ENCODE data around the gene C10orf90. TPM values are rescaled to one million over a fixed set of nuclear protein-coding genes. Genes with fewer than 3 reads are reported as not detected.
A peak's percentile ranks its signal among the peaks of the same experiment; 100 is the strongest.

C10orf90 gene
- total and polyA plus RNA-seq, 2 donors (not counting 3 experiments of a cell fraction or from before 2014, with no cell fraction given): not detected

DNA sequence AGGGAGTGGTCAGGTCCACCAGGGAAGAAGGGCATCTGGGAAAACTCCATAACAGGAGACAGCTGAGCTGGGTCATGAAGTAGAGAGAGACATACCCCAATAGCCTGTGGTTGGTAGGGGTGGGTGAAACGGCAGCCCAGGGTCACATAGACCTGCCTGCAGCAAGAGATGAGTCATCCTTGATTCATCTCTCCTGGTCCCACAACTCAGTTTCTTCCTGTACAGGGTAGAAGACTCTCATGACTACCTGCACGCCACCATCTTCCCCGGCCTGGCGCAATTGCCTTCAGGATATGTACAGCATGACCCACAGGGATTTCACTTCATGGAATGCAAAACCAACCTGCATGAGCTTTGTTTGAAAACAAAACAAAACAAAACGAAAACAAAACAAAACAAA is 237.1 kb downstream of the C10orf90 start:
- H3K79me2 ChIP-seq (ENCODE audit: control insufficient read depth, insufficient read depth, low read length): no peaks in the 10 kb centered on the region
- H3K9ac ChIP-seq (replicated peaks; ENCODE audit: extremely low read depth, insufficient read depth, low read length): no peak overlapping the region
- no peak overlapping the region for H3K4me3 ChIP-seq (replicated peaks in 1 of 3; ENCODE audit: insufficient read depth in 1 of 3, low read depth in 1 of 3, low read length in 3 of 3)
- H3K27ac ChIP-seq (ENCODE audit: insufficient read depth, low read depth, low read length): no peak overlapping the region
- H3K4me2 ChIP-seq (ENCODE audit: insufficient read depth, low read length): no peak overlapping the region
- H3K9me1 ChIP-seq (replicated peaks; ENCODE audit: control insufficient read depth, extremely low read depth, insufficient read depth, low read length): no peaks in the 10 kb centered on the region
- H4K20me1 ChIP-seq (replicated peaks; ENCODE audit: control insufficient read depth, extremely low read depth, insufficient read depth, low read length): no peaks in the 10 kb centered on the region
- ChIA-PET POLR2A (no interaction called here), CTCF (no interaction called here)
- no peaks in the 10 kb centered on the region for H3K9me3 ChIP-seq (replicated peaks; ENCODE audit: control insufficient read depth, insufficient read depth, low read length)
- FAIRE-seq (no peak), DNase-seq (ENCODE audit: low read depth, low spot score) (no peak)
- H3K36me3 ChIP-seq (ENCODE audit: control insufficient read depth in 2 of 2, extremely low read depth in 1 of 2, insufficient read depth in 2 of 2, low read length in 2 of 2): no peaks in the 10 kb centered on the region
- dilution Hi-C loops (cut with MboI; ENCODE audit: extremely low pct_ligation_motif_present, low sequenced_read_pairs): no loop called here
- no peaks in the 10 kb centered on the region for H3K27me3 ChIP-seq (ENCODE audit: control insufficient read depth in 2 of 2, insufficient read depth in 2 of 2, low read length in 2 of 2)
- intact Hi-C loops (cut with micrococcal nuclease): no loop called here
- TF ChIP-seq POLR2A (IDR thresholded peaks at IDR 0.05; ENCODE audit: low read depth, low read length): no peak
- no peak for TF ChIP-seq GATA2 (IDR thresholded peaks at IDR 0.05; ENCODE audit: insufficient read depth, insufficient read length, low read depth, low read length)
- peak; percentile 12 for TF ChIP-seq JUN (IDR thresholded peaks at IDR 0.05; ENCODE audit: borderline replicate concordance, insufficient read depth, insufficient read length, low read depth)
- no peak overlapping the region for H2AFZ ChIP-seq (ENCODE audit: low read depth, low read length)
- no TSS peak for BruUV-seq (replicated peaks)
- H3K4me1 ChIP-seq (ENCODE audit: control insufficient read depth, extremely low read depth, insufficient read depth, low read length): no peaks in the 10 kb centered on the region

- BruUV-seq (replicated peaks): no TSS peak
- Histone ChIP-seq H3K4me2 (ENCODE audit: insufficient read depth, low read length) (no peak overlapping the region), H3K27ac (ENCODE audit: insufficient read depth, low read depth, low read length) (no peak overlapping the region), H3K4me3 (replicated peaks in 1 of 3; ENCODE audit: insufficient read depth in 1 of 3, low read depth in 1 of 3, low read length in 3 of 3) (no peak overlapping the region), H3K79me2 (ENCODE audit: control insufficient read depth, insufficient read depth, low read length) (no peaks in the 10 kb centered on the region), H4K20me1 (replicated peaks; ENCODE audit: control insufficient read depth, extremely low read depth, insufficient read depth, low read length) (no peaks in the 10 kb centered on the region), H2AFZ (ENCODE audit: low read depth, low read length) (no peak overlapping the region), H3K9me1 (replicated peaks; ENCODE audit: control insufficient read depth, extremely low read depth, insufficient read depth, low read length) (no peaks in the 10 kb centered on the region), H3K36me3 (ENCODE audit: control insufficient read depth in 2 of 2, extremely low read depth in 1 of 2, insufficient read depth in 2 of 2, low read length in 2 of 2) (no peaks in the 10 kb centered on the region), H3K9me3 (replicated peaks; ENCODE audit: control insufficient read depth, insufficient read depth, low read length) (no peaks in the 10 kb centered on the region), H3K4me1 (ENCODE audit: control insufficient read depth, extremely low read depth, insufficient read depth, low read length) (no peaks in the 10 kb centered on the region), H3K27me3 (ENCODE audit: control insufficient read depth in 2 of 2, insufficient read depth in 2 of 2, low read length in 2 of 2) (no peaks in the 10 kb centered on the region), H3K9ac (replicated peaks; ENCODE audit: extremely low read depth, insufficient read depth, low read length) (no peak overlapping the region)
- ChIA-PET CTCF (no interaction called here), POLR2A (no interaction called here)
- dilution Hi-C loops (cut with MboI; ENCODE audit: extremely low pct_ligation_motif_present, low sequenced_read_pairs) (no loop called here), intact Hi-C loops (cut with micrococcal nuclease) (no loop called here)
- TF ChIP-seq, protein P1, sequence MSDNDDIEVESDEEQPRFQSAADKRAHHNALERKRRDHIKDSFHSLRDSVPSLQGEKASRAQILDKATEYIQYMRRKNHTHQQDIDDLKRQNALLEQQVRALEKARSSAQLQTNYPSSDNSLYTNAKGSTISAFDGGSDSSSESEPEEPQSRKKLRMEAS (IDR thresholded peaks at IDR 0.05; ENCODE audit: insufficient read depth, insufficient read length): no peak
- TF ChIP-seq POLR2A (IDR thresholded peaks at IDR 0.05; ENCODE audit: low read depth, low read length): no peak
- FAIRE-seq (no peak), DNase-seq (ENCODE audit: low read depth, low spot score) (no peak)
These were observed 238.0 kb downstream of the C10orf90 start for GRCh38 chr10:126432507-126432906.
